DMS79 treated with DMSO at 0.1 percent for 48 hours (cell line): ENCODE measurements around the gene RNASEH2C.
"Not testable (repeated sequence)": the region's sequence is repeated elsewhere in the genome, so short reads cannot be mapped to it uniquely, and the experiment has no call there.

Source experiments
- DNase-seq: peaks from one replicate; lab custom pipeline; 2025; lab: John Stamatoyannopoulos, UW

The RNASEH2C gene

GRCh38 chr11:65683480-65683879 lies 37.1 kb downstream of the RNASEH2C start:
- not testable (repeated sequence) for DNase-seq

- no peak for DNase-seq
Measured at GRCh38 chr11:65680192-65680743, 40.3 kb downstream of the RNASEH2C start.

DNA sequence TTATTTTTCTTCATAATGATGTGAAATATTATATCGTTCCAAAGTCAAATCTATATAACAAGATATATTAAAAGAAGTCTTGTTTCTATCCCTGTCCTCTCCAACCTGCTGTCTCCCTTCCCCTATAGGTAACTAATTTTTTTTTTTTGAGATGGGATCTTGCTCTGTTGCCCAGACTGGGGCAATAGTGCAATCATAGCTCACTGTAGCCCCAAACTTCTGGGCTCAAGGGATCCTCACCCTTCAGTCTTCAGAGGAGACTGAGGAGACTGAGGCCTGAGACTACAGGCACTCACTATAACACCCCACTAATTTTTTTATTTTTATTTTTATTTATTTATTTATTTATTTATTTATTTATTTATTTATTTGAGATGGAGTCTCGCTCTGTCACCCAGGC lies 47.6 kb downstream of the RNASEH2C start:
- DNase-seq: no peak

- DNase-seq: no peak
Measured at GRCh38 chr11:65672180-65672860, 48.3 kb downstream of the RNASEH2C start.
